Upper lobe of left lung (tissue), 4 donors: Measurements from ENCODE around the gene ATG9B.

Experiments used
- CTCF ChIP-seq, 6 experiments: fragments of 450-650 bp in 4 of 6; fragments of 200-600 bp in 2 of 6; sonication (generic) in 2 of 6; IDR thresholded peaks; one replicate each; pipeline ENCODE4 v1.5.1; 2016 to 2019; ENCODE audit warnings: antibody characterized with exemption in 6 of 6
- POLR2A ChIP-seq, 4 donors: fragments of 450-650 bp; IDR thresholded peaks; one replicate each; pipeline ENCODE4 v1.5.1; 2016 to 2017; ENCODE audit warnings: antibody characterized with exemption in 4 of 4, mild to moderate bottlenecking in 2 of 4
- POLR2AphosphoS5 ChIP-seq, 2 donors: sonication (generic); formaldehyde crosslinking; IDR thresholded peaks; one replicate each; pipeline ENCODE4 v1.5.1; 2017; ENCODE audit warnings: antibody characterized with exemption in 2 of 2

GRCh38 chr7:151011097-151011409, 13.2 kb downstream of the ATG9B start:
- no peak for TF ChIP-seq CTCF (IDR thresholded peaks at IDR 0.05)
- TF ChIP-seq POLR2AphosphoS5 (IDR thresholded peaks at IDR 0.05) = no peak
- no peak for TF ChIP-seq POLR2A (IDR thresholded peaks at IDR 0.05)
